NOMO-1 (cell line): ENCODE measurements around the gene TSPAN14.
"Not testable (repeated sequence)": the region's sequence is repeated elsewhere in the genome, so short reads cannot be mapped to it uniquely, and the experiment has no call there.

ENCODE experiments used
- DNase-seq, 2 experiments: peaks; one replicate each; lab custom pipeline; 2025; ENCODE audit not compliant: unreplicated experiment in 2 of 2; lab: John Stamatoyannopoulos, UW

The TSPAN14 gene

GRCh38 chr10:80520661-80521470, 66.8 kb downstream of the TSPAN14 start:
- no peak for DNase-seq

- no peak for DNase-seq
Measured at GRCh38 chr10:80522756-80523363, 68.8 kb downstream of the TSPAN14 start.

GRCh38 chr10:80523773-80524172, 69.7 kb downstream of the TSPAN14 start:
- peak in 1 of 2 experiments; percentile 27 for DNase-seq

- DNase-seq, result no peak
Measured at GRCh38 chr10:80524190-80524909, 70.2 kb downstream of the TSPAN14 start.

- no peak for DNase-seq
Measured at GRCh38 chr10:80526218-80526617, 72.1 kb downstream of the TSPAN14 start.

GRCh38 chr10:80526742-80527141, 72.6 kb downstream of the TSPAN14 start:
- no peak for DNase-seq

GRCh38 chr10:80528185-80528700, 74.1 kb downstream of the TSPAN14 start:
- peak; percentile 86 to 89 for DNase-seq

- DNase-seq, result no peak
Measured at GRCh38 chr10:80528901-80529300, 74.8 kb downstream of the TSPAN14 start.

- peak in 1 of 2 experiments; percentile 4 for DNase-seq
Measured at GRCh38 chr10:80529604-80530003, 75.5 kb downstream of the TSPAN14 start.

- DNase-seq, result no peak
Measured at GRCh38 chr10:80530251-80530650, 76.1 kb downstream of the TSPAN14 start.

GRCh38 chr10:80530816-80531215, 76.7 kb downstream of the TSPAN14 start:
- DNase-seq, result no peak

- DNase-seq, result no peak
Measured at GRCh38 chr10:80532571-80532970, 78.5 kb downstream of the TSPAN14 start.

GRCh38 chr10:80534059-80534458, 79.9 kb downstream of the TSPAN14 start:
- DNase-seq, result not testable (repeated sequence)

GRCh38 chr10:80534646-80535045, 80.5 kb downstream of the TSPAN14 start:
- DNase-seq, result not testable (repeated sequence)

GRCh38 chr10:80535671-80536360, 81.7 kb downstream of the TSPAN14 start:
- peak; percentile 41 to 74 for DNase-seq

GRCh38 chr10:80536361-80536835, 82.3 kb downstream of the TSPAN14 start:
- DNase-seq, result no peak

GRCh38 chr10:80537086-80537735, 83.1 kb downstream of the TSPAN14 start:
- no peak for DNase-seq

GRCh38 chr10:80537736-80538480, 83.8 kb downstream of the TSPAN14 start, which contains the start of gene SH2D4B:
Gene SH2D4B (plus strand): TSS chr10:80537902. CDS start chr10:80538332, 430 bp downstream.
- no peak for DNase-seq

GRCh38 chr10:80538481-80539185, 84.5 kb downstream of the TSPAN14 start:
- DNase-seq, result no peak
